Measurements from ENCODE around the gene VTCN1. TPM values are rescaled to one million over a fixed set of nuclear protein-coding genes. Genes with fewer than 3 reads are reported as not detected.
"Not testable (repeated sequence)": the region's sequence is repeated elsewhere in the genome, so short reads cannot be mapped to it uniquely, and the experiment has no call there.

The VTCN1 gene
- total RNA-seq, 2 experiments from 2014 or later: not detected

DNA sequence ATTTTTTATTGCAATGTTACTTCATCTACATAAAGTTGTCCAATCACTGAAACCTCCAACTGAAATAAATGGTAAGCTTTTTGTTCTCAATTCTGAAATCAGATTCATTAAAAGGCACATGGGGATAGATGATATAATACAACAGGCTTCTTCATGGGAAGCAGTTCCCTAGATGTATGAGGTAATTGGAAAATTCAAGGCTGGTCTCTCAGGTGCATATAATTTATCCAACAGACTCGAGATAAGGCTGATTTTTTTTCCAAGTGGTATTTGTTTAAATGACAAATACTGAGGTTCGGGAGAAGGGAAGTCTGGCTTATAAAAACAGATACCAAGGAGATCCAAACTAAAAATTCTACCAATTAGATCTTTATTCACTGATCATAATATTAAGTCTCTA lies 103.4 kb downstream of the VTCN1 start:
- POLR2A ChIA-PET: no interaction called here
- CTCF ChIA-PET: interaction anchor here (1.5 kb wide), 1 partner anchor 15 kb away, joined by 3 read pairs; no protein-coding TSS in a partner anchor

- POLR2A ChIA-PET: no interaction called here
- CTCF ChIA-PET: interaction anchor here (0.6 to 1.5 kb wide), 3 partner anchors 12 to 693 kb away, joined by 3 read pairs; no protein-coding TSS in a partner anchor
Observed at GRCh38 chr1:117106478-117106877, 104.2 kb downstream of the VTCN1 start.

DNA sequence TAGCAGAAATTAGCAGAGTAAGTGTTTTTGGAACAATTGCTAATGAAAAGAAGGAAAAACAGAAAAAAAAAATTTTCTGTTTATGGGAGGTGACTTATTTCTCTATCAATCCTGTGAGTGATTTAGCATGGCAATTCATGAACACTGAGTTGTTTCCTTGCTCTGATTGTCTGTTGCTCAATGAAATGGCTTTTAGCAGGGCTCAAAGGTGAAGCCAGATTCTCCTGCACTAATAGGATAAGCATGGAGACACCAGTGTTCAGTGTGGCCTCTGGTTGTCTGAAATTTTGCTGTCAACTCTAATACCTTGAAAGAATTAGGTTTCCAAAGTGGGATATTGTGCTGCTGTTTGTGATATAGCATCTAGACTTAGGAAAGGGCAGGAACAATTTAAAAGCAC lies 105.0 kb downstream of the VTCN1 start:
- ChIA-PET POLR2A (no interaction called here), CTCF (interaction anchor here (1.5 kb wide), 1 partner anchor 13 kb away, joined by 3 read pairs; no protein-coding TSS in a partner anchor)

GRCh38 chr1:117104986-117105385 lies 105.7 kb downstream of the VTCN1 start:
- ChIA-PET POLR2A (no interaction called here), CTCF (no interaction called here)

DNA sequence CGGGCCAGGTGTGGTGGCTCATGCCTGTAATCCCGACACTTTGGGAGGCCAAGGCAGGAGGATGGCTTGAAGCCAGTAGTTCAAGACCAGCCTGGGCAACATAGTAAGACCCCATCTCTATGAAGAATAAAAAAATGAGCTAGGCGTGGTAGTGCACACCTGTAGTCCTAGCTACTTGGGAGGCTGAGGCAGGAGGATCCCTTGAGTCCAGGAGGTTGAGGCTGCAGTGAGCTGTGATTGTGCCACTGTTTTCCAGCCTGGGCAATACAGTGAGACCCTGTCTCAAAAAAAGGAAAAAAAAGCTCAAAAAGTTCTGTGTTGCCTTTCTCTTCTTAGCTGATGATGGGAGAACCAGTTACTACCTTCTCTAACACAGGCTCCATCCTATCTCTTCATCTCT lies 108.9 kb downstream of the VTCN1 start:
- CTCF ChIA-PET: interaction anchor here (0.9 kb wide), 1 partner anchor 27 kb away, joined by 3 read pairs; no protein-coding TSS in a partner anchor
- POLR2A ChIA-PET: not testable (repeated sequence)

DNA sequence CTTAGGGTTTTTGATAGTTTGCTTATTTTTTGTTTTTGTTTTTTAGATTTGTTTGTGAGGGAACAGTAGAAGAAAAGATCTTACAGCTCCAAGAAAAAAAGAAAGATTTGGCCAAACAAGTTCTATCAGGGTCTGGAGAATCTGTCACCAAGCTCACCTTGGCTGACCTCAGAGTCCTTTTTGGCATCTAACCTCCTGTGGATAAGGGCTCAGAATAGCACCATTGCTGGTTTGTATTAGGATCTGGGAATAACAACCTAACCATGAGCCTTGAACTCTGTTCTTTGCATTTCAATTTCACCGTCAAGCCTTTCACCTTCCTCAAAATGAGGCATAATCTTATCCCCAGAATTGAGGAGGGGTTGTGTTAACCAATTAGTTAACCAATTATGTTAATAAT lies 109.4 kb downstream of the VTCN1 start:
- ChIA-PET CTCF (interaction anchor here (0.9 kb wide), 1 partner anchor 27 kb away, joined by 3 read pairs; no protein-coding TSS in a partner anchor), POLR2A (no interaction called here)

GRCh38 chr1:117098287-117098890 lies 112.3 kb downstream of the VTCN1 start:
- POLR2A ChIA-PET: no interaction called here
- CTCF ChIA-PET: interaction anchor here (0.8 kb wide), 1 partner anchor 31 kb away, joined by 3 read pairs; no protein-coding TSS in a partner anchor

DNA sequence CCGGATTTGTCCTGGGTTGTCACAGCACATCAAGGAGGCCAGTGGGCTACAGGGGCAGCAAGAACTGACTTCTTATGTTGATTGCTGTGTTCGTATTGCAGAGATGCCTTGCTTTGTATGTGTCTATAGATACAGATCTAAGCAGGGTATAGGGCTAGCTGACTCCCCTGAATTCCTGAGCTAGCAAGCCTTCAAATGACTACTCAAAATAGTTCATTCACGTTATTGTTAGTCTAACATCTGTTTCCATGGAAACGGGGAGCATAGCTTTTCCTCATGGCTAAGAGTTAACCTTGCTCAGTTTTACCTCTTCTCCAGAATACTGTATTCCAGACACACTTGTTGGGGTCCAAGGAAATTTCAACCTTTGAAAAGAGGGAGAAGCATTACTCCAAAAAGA lies 113.3 kb downstream of the VTCN1 start:
- POLR2A ChIA-PET: no interaction called here

DNA sequence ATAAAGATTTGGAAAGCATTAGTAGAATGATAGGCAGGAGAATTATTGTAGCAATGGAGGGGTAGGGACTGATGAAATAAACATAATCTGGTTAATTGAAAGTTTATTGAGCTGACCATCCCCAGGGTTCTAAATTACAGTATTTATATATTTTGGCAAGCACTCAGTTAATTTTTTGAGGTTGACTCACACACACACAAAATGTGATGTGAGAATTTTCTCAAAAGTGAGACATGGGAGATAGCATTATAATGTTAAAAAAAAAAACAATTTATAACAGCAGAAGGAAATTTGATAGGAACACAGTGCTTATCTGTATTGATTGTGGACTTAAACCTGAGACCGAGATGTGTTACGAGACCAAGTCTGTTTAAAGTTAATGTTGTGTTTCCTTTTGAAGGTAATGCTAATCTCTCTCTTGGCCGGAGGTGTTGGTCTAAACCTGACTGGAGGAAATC lies 113.7 kb downstream of the VTCN1 start:
- CTCF ChIA-PET: no interaction called here
- POLR2A ChIA-PET: no interaction called here

More for the DNA sequence above, 113.3 kb downstream of the VTCN1 start:
- CTCF ChIA-PET: no interaction called here

DNA sequence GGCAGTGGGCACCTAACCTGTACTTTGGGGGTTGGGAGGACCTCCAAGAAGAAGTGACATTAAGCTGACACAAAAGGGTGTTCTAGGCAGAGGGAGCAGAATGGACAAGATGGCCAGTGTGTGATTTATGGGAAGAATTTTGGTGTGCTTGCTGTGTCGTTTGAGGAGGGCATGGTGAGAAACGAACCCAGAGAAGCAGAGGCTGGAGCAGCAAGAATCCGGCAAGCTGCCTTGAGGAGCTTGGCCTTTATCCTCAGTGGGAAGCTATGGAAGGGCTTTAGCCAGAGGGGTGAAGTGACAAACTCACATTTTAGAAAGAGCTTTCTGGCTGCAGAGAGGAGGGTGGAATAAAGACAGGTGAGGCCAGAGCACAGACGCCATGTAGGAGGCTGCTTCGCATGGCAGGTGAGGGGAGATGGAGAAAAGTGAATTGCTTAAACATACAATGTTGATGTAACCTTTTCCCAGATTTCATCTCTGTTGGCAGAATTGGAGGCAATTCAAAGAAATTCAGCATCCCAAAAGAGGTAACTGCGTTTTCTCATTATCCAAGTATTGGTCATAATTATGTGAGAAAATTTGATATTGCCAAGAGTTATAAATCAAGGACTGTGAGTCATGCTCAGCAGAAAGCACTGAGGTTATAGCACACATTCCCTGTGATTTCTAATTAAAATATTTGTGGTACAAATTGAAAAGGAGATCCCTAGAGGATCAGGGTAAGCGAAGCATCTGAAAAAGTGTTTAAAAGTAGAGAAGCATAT lies 115.7 kb downstream of the VTCN1 start:
- POLR2A ChIA-PET: no interaction called here
- CTCF ChIA-PET: interaction anchor here (1.0 to 3.8 kb wide), 3 partner anchors 23 to 214 kb away, joined by 4 to 16 read pairs (median 7); no protein-coding TSS in a partner anchor

DNA sequence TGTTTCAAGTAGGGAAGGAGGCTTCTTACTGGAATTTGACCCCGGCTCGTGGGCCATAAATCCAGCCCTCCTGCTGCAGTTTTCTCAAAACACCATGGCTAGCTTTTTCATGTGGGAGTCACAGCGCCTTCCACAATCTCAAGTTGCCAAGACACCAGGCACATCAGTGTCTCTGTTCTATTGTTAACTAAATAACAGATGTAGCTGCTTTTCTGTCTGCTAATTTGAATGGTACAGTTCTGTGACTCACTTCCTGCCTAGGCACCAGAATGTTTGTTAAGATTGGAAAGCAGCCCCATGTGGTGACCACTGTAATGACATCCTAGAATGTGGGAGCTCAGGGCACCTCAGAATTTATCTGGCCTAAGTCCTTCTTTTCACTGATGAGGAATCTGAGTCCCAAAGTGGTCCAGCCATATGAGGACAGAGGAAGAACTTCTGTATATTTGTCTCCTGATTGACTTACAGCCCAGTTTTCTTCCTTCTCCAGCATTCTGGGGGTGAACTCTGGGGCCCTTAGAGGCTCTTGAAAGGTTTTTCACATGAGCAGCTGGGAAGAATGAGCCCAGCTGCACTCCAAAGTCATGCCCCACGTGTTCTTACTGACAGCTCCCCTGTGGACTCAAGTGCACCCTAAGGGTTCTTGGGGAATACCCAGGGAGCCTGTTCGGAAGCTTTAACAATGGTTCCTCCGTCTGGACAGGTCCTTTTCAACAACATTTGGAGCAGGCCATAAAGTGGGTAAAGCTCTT lies 116.7 kb downstream of the VTCN1 start:
- CTCF ChIA-PET: interaction anchor here (0.7 to 3.8 kb wide), 5 partner anchors 9 to 213 kb away, joined by 3 to 16 read pairs (median 4); partner anchors contain the start of gene TTF2
- POLR2A ChIA-PET: no interaction called here

Other genes with a start within 250 kb of the VTCN1 start
- gene CD101, start 209.2 kb downstream of the VTCN1 start, total RNA-seq: under 1 TPM in 1 of 2 experiments, not detected in 1; 0.48 TPM
- 10 to 100 TPM; 96.6 to 96.7 TPM for gene TTF2, start 150.6 kb downstream of the VTCN1 start, total RNA-seq
- 1 to 10 TPM in 1 of 2 experiments, under 1 TPM in 1; 0.80 to 1.0 TPM for gene TRIM45, start 89.2 kb downstream of the VTCN1 start, total RNA-seq
- 10 to 100 TPM; 24.5 to 24.8 TPM for gene MAN1A2, start 156.5 kb upstream of the VTCN1 start, total RNA-seq

All from activated CD8-positive, alpha-beta memory T cell treated with anti-CD3 and anti-CD28 coated beads for 36 hours (primary cell).